ENCODE measurements around the gene CPVL. TPM values are rescaled to one million over a fixed set of nuclear protein-coding genes. Genes with fewer than 3 reads are reported as not detected.
A peak's percentile ranks its signal among the peaks of the same experiment; 100 is the strongest.

CPVL gene
- total and polyA plus RNA-seq, 10 donors: 18.7 to 259 (median 130) TPM

DNA sequence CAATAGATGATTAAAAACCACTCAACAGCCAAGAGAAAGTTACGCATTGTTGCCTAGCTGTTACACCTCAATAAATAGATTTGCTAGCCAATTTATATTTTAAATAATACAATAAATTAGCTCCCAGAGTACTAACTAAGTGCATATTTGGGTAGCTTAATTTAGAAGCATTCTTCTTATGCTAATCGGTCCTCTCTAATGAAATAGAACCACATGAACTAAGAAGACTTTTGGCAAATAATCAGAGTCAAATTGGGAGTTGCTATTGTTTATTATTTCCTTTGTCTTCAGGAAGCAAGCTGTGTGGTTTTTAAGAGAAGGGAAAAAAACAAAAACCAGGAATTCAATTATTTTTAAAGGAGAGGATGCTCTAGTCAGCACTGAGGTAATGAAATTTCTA, 139.2 kb downstream of the CPVL start:
- H3K36me3 ChIP-seq: no peaks in the 10 kb centered on the region
- no peak for TF ChIP-seq POLR2AphosphoS5 (IDR thresholded peaks at IDR 0.05)
- TF ChIP-seq, protein P1, sequence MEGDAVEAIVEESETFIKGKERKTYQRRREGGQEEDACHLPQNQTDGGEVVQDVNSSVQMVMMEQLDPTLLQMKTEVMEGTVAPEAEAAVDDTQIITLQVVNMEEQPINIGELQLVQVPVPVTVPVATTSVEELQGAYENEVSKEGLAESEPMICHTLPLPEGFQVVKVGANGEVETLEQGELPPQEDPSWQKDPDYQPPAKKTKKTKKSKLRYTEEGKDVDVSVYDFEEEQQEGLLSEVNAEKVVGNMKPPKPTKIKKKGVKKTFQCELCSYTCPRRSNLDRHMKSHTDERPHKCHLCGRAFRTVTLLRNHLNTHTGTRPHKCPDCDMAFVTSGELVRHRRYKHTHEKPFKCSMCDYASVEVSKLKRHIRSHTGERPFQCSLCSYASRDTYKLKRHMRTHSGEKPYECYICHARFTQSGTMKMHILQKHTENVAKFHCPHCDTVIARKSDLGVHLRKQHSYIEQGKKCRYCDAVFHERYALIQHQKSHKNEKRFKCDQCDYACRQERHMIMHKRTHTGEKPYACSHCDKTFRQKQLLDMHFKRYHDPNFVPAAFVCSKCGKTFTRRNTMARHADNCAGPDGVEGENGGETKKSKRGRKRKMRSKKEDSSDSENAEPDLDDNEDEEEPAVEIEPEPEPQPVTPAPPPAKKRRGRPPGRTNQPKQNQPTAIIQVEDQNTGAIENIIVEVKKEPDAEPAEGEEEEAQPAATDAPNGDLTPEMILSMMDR (IDR thresholded peaks at IDR 0.05 in 8 of 11, conservative IDR thresholded peaks at IDR 0.05 in 3 of 11): no peak
- TF ChIP-seq POLR2A (IDR thresholded peaks at IDR 0.05): no peak
- intact Hi-C loops (cut with DNase I; ENCODE audit: low total_unique reads): no loop called here

DNA sequence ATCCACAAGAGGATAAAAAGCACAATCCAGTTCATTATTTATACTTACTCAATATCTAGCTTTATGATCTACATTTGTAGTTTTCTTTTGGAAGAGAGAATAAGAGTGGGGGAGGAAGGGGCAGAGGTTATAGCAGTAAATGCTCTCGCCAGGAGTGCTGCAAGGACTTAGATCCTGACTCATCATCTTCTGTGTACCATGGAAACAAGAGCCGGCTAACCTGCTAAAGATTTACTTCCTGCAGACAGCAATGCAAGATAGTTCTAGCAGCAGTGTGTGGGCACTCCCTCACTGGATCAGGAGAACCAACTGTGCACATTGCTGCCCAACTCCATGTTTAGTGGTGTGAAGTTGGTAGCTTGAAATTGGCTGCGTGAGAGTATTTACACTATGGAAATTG, 140.5 kb downstream of the CPVL start:
- no peak for DNase-seq
- intact Hi-C loops (cut with DNase I; ENCODE audit: low total_unique reads): no loop called here
- 51 to 71% (median 66%) methylated on average over 3 of the region's 3 CpGs for WGBS, 5 donors

More for the DNA sequence above, 139.2 kb downstream of the CPVL start:
- 78 to 89% (median 81%) methylated on average over 2 of the region's 2 CpGs for WGBS, 5 donors
- no peak for DNase-seq
- Histone ChIP-seq H3K4me3 (no peak overlapping the region), H3K9me3 (no peaks in the 10 kb centered on the region), H3K27me3 (replicated peaks in 1 of 7) (no peaks in the 10 kb centered on the region), H3K27ac (no peak overlapping the region), H3K4me1 (peaks cover 0 to 8% (median 0%) of the 10 kb centered on the region in 6 donors)

DNA sequence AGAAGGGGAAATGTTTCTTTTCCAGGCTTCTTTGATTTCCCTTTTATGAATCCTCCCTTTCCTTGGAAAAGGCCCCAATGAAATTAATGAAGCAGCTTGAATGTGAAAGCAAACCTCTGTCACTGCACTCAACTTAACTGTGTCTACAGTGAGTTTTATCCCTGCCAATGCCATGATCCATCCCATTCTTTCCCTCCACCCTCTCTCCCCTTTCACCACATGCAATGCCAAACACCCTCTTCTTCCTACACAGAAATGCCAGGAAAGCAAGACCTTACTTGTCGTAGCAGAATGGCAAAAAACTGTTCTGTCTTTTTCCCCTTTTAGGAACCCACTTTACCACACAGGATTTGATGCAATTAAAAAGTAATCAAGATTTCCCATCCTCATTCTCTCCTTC, 140.9 kb downstream of the CPVL start:
- no peak for DNase-seq
- Histone ChIP-seq H3K27ac (peak overlapping the region in 2 of 8 donors; percentile 1 to 18), H3K36me3 (no peaks in the 10 kb centered on the region), H3K27me3 (replicated peaks in 1 of 7) (no peaks in the 10 kb centered on the region), H3K4me3 (no peak overlapping the region), H3K4me1 (no peaks in the 10 kb centered on the region), H3K9me3 (no peaks in the 10 kb centered on the region)
- intact Hi-C loops (cut with DNase I; ENCODE audit: low total_unique reads): no loop called here
- TF ChIP-seq POLR2A (IDR thresholded peaks at IDR 0.05): no peak
- TF ChIP-seq POLR2AphosphoS5 (IDR thresholded peaks at IDR 0.05): no peak
- TF ChIP-seq, protein P1 (IDR thresholded peaks at IDR 0.05 in 8 of 11, conservative IDR thresholded peaks at IDR 0.05 in 3 of 11): no peak
- WGBS, 5 donors: 22 to 51% (median 32%) methylated on average over 1 of the region's 1 CpG

More for the DNA sequence above, 140.5 kb downstream of the CPVL start:
- no peaks in the 10 kb centered on the region for H3K4me1 ChIP-seq
- H3K36me3 ChIP-seq: no peaks in the 10 kb centered on the region
- peak overlapping the region in 2 of 8 donors; percentile 1 to 18 for H3K27ac ChIP-seq
- H3K9me3 ChIP-seq: no peaks in the 10 kb centered on the region
- no peaks in the 10 kb centered on the region for H3K27me3 ChIP-seq (replicated peaks in 1 of 7)
- no peak overlapping the region for H3K4me3 ChIP-seq
- TF ChIP-seq POLR2A (IDR thresholded peaks at IDR 0.05): no peak
- no peak for TF ChIP-seq POLR2AphosphoS5 (IDR thresholded peaks at IDR 0.05)
- TF ChIP-seq, protein P1 (IDR thresholded peaks at IDR 0.05 in 8 of 11, conservative IDR thresholded peaks at IDR 0.05 in 3 of 11): no peak

DNA sequence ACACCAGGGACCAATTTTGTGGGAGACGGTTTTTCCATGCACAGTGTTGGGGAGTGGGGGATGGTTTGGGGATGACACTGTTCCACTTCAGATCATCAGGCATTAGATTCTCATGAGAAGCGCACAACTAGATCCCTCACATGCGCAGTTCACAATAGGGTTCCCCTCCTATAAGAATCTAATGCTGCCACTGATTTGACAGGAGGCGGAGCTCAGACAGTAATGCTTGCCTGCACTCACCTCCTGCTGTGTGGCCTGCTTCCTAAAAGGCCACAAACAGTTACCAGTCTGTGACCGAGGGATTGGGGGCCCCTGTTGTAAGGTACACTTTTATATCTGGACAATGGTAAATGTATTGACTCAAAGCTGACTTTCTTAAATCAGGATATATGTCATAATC, 142.6 kb downstream of the CPVL start:
- Histone ChIP-seq H3K36me3 (no peaks in the 10 kb centered on the region), H3K27ac (no peak overlapping the region), H3K4me3 (no peak overlapping the region), H3K27me3 (replicated peaks in 1 of 7) (no peaks in the 10 kb centered on the region), H3K4me1 (peaks cover 0 to 6% (median 2%) of the 10 kb centered on the region in 6 donors), H3K9me3 (no peaks in the 10 kb centered on the region)
- intact Hi-C loops (cut with DNase I; ENCODE audit: low total_unique reads): no loop called here
- no peak for DNase-seq
- WGBS, 5 donors: 91 to 96% (median 95%) methylated on average over 5 of the region's 5 CpGs
- TF ChIP-seq, protein P1 (IDR thresholded peaks at IDR 0.05 in 8 of 11, conservative IDR thresholded peaks at IDR 0.05 in 3 of 11): no peak
- TF ChIP-seq POLR2AphosphoS5 (IDR thresholded peaks at IDR 0.05) (no peak), POLR2A (IDR thresholded peaks at IDR 0.05) (no peak)
